ENCODE measurements around the gene TRPM4. TPM values are rescaled to one million over a fixed set of nuclear protein-coding genes. Genes with fewer than 3 reads are reported as not detected.

TRPM4 gene
- total RNA-seq: 21.4 and 24.2 TPM in 2 replicates

DNA sequence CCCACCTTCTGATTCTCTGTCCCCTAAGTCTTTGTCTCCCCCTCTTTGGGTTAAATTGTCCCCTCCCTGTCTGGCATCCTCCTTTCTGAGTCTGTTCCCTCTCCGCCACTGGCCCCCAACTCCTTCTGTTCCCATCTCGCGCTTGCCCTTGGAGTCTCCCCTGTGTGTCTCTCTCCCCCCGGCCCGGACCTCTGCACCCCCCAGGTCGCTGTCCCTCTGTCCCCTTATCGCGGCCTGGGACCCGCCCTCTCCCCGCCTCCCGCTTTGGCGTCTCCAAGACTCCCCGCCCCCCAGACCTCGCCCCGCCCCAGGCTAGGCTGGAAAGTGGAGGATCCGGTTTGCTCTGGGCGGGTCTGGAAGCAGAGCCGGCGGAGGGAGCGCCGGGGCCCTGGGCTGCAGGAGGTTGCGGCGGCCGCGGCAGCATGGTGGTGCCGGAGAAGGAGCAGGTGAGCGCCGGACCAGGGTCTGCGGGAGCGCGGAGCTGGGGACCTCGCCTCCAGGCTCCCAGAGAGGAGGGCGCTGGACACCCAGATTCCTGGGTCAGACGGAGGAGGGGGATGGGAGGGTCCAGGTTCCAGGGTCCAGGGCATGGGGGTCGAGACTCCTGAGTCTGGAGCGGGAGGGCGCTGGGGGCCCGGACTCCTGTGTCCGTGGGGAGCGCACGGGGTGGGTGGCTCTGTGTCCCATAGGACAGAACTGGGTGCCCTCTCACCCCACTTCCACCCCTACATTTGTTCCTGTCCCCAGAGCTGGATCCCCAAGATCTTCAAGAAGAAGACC is at the start of gene TRPM4:
Gene TRPM4 (plus strand): TSS at position 348 of the 780 bp plus-strand sequence. CDS start 75 bp downstream, at position 423.

GRCh38 chr19:49113762-49114629 is 43.6 kb upstream of the TRPM4 start, which contains the start of gene LIN7B:
TSS of gene LIN7B (plus strand) at chr19:49114370. CDS start at chr19:49114405, 35 bp downstream.

DNA sequence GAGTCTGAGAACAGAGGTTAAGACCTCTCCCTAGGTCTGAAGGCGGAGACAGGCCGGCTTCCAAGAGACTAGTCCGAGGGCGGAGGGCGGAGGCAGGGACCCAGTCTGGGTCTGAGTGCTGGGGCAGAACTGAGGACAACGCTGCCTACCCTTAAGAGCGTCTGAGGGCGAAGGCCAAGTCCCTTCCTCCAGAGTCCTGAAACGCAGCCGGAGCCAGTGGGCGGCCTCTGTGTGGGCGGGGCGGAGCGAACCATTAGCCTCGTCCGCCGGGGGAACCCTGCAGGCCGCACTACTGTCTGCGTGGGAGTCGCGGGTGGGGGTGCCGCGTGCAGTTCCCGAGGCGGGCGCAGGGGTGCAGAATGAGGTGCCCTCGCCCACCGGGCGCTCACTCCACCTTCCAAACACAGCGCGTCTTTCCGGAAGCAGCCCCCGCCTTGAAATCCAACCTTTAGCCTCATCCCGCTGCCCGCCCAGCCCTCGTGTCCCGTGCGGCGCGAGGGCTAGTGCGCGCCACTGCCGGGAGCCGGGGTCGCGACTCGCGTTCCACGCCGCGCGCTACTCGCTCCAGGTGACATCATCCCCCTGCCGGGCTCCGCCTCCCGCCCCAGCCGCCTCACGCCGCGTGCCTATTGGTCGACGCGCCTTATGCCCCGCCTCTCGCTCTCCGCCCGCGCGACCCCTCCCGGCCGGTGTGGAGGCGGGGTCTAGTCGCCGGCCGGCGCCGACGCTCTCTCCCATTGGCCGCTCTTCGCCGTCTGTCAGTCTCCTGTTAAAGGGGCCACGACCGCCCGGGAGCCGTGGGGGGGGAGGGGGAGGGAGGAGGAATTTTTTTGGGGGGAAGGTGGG is 38.8 kb upstream of the TRPM4 start, which contains the start of gene C19orf73:
Gene C19orf73 (minus strand): TSS at position 579 of the 846 bp plus-strand sequence. CDS start 121 bp downstream, at position 458.

GRCh38 chr19:49119411-49120324 is 37.9 kb upstream of the TRPM4 start, which contains the start of gene PPFIA3:
TSS of gene PPFIA3 (plus strand) at chr19:49119544. CDS start at chr19:49127874, 8,330 bp downstream.

GRCh38 chr19:49155005-49155819 is 2.4 kb upstream of the TRPM4 start, which contains the start of gene HRC:
TSS of gene HRC (minus strand) at chr19:49155396. CDS start at chr19:49155237, 159 bp downstream.

Other genes with a start within 250 kb of the TRPM4 start
- gene DHDH, start 224.1 kb upstream of the TRPM4 start, total RNA-seq: not detected in 2 replicates
- 85.0 and 99.0 TPM in 2 replicates for gene BAX, start 202.9 kb upstream of the TRPM4 start, total RNA-seq
- 7,567 and 8,205 TPM in 2 replicates for gene FTL, start 192.5 kb upstream of the TRPM4 start, total RNA-seq
- 135 and 151 TPM in 2 replicates for gene GYS1, start 164.5 kb upstream of the TRPM4 start, total RNA-seq
- 155 and 181 TPM in 2 replicates for gene RUVBL2, start 163.9 kb upstream of the TRPM4 start, total RNA-seq
- not detected in 2 replicates for gene LHB, start 140.7 kb upstream of the TRPM4 start, total RNA-seq
- not detected in 2 replicates for gene CGB3, start 133.5 kb upstream of the TRPM4 start, total RNA-seq
- not detected in 2 replicates for gene CGB2, start 125.9 kb upstream of the TRPM4 start, total RNA-seq
- gene CGB1, start 120.9 kb upstream of the TRPM4 start, total RNA-seq: not detected in 2 replicates
- gene CGB5, start 113.9 kb upstream of the TRPM4 start, total RNA-seq: not detected in 2 replicates
- not detected in 2 replicates for gene CGB8, start 108.7 kb upstream of the TRPM4 start, total RNA-seq
- gene CGB7, start 100.0 kb upstream of the TRPM4 start, total RNA-seq: 0.97 TPM in 1 of 2 replicates, not detected in the other
- gene NTF4, start 93.0 kb upstream of the TRPM4 start, total RNA-seq: not detected in 2 replicates
- not detected in 2 replicates for gene KCNA7, start 85.1 kb upstream of the TRPM4 start, total RNA-seq
- gene SNRNP70, start 72.3 kb upstream of the TRPM4 start, total RNA-seq: 174 and 218 TPM in 2 replicates
- 12.1 and 13.1 TPM in 2 replicates for gene LIN7B, start 43.4 kb upstream of the TRPM4 start, total RNA-seq
- gene C19orf73, start 38.6 kb upstream of the TRPM4 start, total RNA-seq: 0.97 and 2.2 TPM in 2 replicates
- gene PPFIA3, start 38.2 kb upstream of the TRPM4 start, total RNA-seq: 2.8 and 7.6 TPM in 2 replicates
- gene HRC, start 2.4 kb upstream of the TRPM4 start, total RNA-seq: 0.18 and 0.32 TPM in 2 replicates
- 0.97 TPM in 1 of 2 replicates, not detected in the other for gene SLC6A16, start 167.4 kb downstream of the TRPM4 start, total RNA-seq
- gene CD37, start 177.6 kb downstream of the TRPM4 start, total RNA-seq: not detected in 2 replicates
- gene TEAD2, start 204.6 kb downstream of the TRPM4 start, total RNA-seq: 27.6 and 32.1 TPM in 2 replicates
- 0.36 TPM in 1 of 2 replicates, not detected in the other for gene DKKL1, start 206.1 kb downstream of the TRPM4 start, total RNA-seq
- gene KASH5, start 230.5 kb downstream of the TRPM4 start, total RNA-seq: not detected in 2 replicates

Measured in cardiac atrium fibroblast (primary cell).